ENCODE results near the gene MLLT6.
A peak's percentile ranks its signal among the peaks of the same experiment; 100 is the strongest.

DNA sequence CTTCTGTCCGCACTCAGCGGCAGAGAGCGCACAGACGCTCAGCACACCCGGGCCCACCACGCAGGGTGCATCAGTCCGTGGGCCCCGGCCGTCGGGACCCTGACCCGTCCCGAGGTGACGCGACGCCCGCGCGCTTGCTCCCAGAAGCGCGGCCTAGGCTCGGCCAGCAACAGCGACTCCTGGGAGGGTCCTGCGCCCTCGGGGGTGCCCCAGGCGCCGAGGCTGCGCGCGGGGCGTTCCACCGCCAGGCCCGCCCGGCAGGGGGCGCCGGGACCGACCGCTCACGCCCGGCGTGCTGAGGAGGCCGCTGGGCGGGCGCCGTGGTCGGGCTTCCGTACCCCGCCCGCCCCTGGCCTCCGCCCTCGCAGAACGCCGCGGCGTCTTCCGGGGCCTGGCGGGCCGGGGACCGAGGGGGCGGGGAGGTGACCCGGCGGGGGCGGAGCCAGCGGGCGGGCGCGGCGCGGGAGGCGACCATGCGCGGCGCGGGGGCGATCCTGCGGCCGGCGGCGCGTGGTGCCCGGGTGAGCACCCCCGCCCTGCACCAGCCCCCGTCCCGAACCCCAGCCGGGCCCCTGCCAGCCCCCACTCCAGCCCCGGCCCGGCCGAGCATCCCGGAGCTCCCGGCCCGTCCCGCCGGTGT, 24.9 kb downstream of the MLLT6 start, which contains the start of gene CISD3:
- TF ChIP-seq, protein P1, sequence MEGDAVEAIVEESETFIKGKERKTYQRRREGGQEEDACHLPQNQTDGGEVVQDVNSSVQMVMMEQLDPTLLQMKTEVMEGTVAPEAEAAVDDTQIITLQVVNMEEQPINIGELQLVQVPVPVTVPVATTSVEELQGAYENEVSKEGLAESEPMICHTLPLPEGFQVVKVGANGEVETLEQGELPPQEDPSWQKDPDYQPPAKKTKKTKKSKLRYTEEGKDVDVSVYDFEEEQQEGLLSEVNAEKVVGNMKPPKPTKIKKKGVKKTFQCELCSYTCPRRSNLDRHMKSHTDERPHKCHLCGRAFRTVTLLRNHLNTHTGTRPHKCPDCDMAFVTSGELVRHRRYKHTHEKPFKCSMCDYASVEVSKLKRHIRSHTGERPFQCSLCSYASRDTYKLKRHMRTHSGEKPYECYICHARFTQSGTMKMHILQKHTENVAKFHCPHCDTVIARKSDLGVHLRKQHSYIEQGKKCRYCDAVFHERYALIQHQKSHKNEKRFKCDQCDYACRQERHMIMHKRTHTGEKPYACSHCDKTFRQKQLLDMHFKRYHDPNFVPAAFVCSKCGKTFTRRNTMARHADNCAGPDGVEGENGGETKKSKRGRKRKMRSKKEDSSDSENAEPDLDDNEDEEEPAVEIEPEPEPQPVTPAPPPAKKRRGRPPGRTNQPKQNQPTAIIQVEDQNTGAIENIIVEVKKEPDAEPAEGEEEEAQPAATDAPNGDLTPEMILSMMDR (IDR thresholded peaks at IDR 0.05) = peak; percentile 75 to 98 (median 94)
- TF ChIP-seq POLR2A (IDR thresholded peaks at IDR 0.05) = peak in 1 of 2 donors; percentile 18
